T-helper 2 cell treated with Interferon-gamma antibody and Interleukin-4, amounts not matched to agents 100 ng/mL and 5 ng/mL, for 36 hours (primary cell): Measurements from ENCODE around the gene AMOTL2. TPM values are rescaled to one million over a fixed set of nuclear protein-coding genes. Genes with fewer than 3 reads are reported as not detected.

Experiments used
- intact Hi-C: fragments of 100-400 bp; cut with micrococcal nuclease; formaldehyde crosslinking; loops from one replicate; pipeline ENCODE4 v1.15.1; 2023
- total RNA-seq: library from RNA; stranded (reverse); gene quantifications from 2 replicates; pipeline ENCODE4 v1.2.3, GENCODE V29; 2022

The AMOTL2 gene
- total RNA-seq, 1 donor from 2014 or later: not detected

DNA sequence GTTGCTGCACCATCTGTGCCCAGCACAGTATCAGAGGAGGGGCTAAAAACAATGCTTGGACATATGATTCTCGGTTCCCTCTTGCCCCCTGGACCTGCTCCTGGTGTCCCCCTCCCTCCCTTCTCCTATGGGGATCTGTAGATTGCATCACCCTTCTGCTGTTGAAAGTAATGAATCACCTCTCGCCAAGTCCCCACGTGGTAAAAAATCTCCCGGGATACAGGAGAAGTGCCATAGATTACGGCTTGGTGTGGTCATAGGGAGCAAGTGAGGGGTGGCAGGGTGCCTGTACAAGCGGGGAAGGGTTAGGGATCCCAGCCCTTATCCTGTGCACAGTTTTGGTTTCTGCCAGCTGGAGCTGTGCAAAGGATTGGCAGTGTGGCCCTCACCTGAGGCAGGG is 37.7 kb downstream of the AMOTL2 start:
- intact Hi-C loops: no loop called here

DNA sequence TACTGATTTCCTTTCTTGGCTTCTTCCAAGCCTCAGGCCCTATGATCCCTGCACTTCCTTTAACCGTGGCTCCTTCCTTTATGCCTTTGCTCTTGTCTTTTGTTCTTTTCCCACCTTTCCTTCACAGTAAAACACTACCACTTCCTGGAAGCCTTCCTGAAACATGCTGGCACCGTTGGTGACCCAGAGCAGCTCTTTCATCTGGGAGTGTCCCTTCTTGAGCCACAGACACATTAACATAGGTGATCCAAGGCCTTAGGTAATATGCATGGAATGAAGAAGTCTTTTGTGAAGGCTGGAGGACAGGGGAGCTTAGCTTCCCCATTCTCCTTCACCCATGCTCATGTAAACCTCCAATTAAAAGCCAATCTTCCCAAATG is 39.4 kb downstream of the AMOTL2 start:
- intact Hi-C loops: no loop called here

DNA sequence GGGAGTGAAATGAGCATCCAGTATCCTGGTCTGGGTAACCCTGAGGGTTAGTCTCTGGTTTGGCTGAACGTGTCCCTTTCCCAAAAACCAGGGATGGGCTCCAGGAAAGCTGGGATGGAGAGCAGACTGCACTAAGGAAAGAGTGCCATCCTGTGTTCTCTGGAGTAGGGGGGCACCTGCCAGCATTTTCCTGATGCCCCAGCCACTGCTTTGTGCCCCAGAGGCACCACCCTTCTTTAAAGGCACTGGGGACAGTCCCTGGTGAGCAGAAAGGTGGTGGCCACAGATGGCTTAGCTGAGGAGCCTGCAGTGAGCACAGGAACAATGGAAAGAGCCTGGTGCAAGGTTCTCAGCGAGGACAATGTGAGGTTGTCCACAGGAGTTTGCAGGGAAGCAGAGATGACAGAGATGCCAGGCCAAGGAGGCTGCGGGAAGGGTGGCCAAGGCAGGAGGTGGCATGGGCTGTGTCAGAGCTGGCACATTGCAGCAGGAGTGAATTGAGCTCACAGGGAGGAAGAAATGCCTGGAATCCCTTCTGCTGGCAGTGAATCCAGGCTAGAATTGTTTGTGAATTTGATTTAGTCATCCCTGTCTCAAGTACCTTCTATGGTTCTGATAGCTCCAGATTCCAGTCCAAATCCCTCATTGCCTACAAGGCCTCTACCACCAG is 39.9 kb downstream of the AMOTL2 start:
- intact Hi-C loops: no loop called here

GRCh38 chr3:134333522-134334181 is 40.6 kb downstream of the AMOTL2 start:
- intact Hi-C loops: no loop called here

DNA sequence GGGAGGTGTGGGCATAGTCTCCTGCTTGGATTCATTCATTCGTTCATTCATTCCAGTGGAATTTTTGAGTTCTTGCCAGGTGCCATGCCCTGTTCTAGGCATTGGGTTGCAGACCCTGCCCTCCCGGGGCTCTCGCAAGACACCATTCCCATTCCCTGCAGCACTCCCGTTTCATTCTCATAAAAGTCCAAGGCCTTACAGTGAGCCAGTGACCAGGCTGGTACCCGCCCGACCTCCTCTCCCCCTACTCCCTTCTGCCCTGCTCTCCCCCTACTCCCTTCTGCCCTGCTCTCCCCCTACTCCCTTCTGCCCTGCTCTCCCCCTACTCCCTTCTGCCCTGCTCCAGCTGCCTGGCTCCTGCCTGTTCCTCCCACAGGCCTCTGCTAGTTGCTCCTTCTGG is 41.9 kb downstream of the AMOTL2 start:
- intact Hi-C loops: no loop called here

DNA sequence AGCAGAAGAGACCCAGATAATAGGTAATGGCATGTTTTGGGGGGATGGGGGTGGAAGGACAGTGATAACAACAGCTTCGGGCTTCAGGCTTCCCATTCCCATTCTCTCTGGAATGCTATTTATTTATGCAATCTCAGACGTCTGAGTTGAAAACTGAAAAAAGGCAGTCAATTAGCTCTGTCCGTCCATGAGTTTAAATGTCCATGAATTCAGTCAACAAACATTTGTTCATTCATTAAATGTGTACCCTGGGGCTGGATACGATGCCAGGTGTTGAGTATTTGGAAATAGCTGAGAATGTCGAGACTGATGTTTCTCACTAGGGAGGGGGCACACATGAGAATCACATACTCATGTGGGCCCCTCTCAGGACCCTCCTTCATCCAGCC is 42.4 kb downstream of the AMOTL2 start:
- intact Hi-C loops: no loop called here

- intact Hi-C loops: no loop called here
Observed at GRCh38 chr3:134330883-134331810, 43.1 kb downstream of the AMOTL2 start.

DNA sequence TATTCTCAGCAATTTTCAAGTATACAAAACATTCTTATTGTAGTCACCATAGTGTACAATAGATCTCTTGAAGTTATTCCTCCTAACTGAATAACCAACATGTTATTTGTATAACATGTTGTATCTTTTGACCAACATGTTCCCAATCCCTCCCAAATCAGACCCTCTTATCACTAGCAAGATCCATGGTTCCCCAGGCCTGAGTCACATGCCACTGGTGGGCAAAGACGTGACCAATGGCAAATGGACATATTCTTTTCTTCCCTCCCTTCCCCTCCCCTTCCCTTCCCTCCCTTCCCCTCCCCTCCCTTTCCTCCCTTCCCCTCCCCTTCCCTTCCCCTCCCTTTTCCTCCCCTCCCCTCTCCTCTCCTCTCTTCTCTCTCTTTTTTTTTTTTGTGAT is 45.4 kb downstream of the AMOTL2 start:
- intact Hi-C loops: no loop called here

DNA sequence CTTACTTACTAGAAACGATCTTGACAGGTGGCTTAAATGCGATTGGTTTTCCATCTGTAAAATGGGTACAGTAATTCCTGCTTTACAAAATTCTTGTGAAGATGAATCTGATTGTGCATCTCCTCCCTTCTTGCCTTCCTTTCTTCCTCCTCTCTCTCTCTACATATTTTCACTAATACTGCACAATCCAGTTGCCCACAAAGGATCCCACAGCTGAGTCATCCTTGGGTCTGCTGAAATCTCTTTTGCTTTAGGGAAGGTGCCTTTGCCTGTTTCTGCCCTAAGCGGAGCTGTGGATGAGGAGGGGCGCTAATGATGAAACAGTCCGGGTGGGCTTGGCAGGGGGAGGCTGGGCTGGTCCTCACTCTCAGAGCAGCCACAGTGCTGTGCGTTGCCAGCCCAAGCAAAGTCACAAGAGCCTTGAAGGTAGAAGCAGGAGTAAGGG is 46.1 kb downstream of the AMOTL2 start:
- intact Hi-C loops: no loop called here

- intact Hi-C loops: no loop called here
Observed at GRCh38 chr3:134327594-134327975, 46.7 kb downstream of the AMOTL2 start.

DNA sequence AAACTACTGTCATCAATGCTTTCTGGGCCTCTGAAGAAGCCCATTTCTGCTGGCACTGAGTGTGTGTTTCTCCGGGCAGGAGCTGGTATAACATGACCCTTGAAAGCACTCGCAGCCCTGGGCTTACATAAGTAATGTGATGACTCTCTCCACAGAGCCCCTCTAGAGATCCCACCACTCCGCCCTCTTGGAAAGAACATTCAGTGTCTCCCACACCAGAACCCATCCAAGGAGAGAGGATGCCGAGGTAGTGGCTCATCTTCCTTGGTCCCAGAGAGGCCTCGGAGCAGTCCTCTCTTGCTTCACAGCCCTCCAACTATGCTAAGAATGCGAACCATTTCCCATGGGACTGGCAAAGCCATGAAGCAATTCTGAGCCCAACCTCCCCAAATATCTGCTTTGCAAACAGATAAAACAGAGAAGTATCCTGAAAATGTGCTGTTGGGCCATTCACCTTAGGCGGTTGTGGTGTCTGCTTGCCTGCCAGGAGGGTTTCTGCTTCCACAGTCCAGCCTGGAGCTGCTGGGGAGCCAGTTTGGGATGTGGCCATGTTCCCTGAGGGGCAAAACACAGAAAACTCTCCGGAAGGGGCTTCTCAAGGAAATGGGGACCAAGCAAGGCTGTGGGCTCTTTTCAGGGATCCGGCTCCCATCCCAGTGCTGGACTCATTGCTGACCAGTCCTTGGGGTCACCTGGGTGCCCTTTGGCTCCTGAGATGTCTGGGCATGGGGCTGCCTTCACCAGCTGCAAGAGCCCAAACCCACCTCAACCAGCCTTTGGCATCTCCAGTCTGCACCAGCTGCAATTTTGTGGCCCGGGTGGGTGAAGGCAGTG is 47.3 kb downstream of the AMOTL2 start:
- intact Hi-C loops: no loop called here

- intact Hi-C loops: no loop called here
Observed at GRCh38 chr3:134326126-134326525, 48.1 kb downstream of the AMOTL2 start.

GRCh38 chr3:134325706-134326105 is 48.5 kb downstream of the AMOTL2 start:
- intact Hi-C loops: no loop called here

- intact Hi-C loops: no loop called here
Observed at GRCh38 chr3:134325061-134325705, 49.1 kb downstream of the AMOTL2 start.

GRCh38 chr3:134323966-134324962 is 50.0 kb downstream of the AMOTL2 start:
- intact Hi-C loops: no loop called here

DNA sequence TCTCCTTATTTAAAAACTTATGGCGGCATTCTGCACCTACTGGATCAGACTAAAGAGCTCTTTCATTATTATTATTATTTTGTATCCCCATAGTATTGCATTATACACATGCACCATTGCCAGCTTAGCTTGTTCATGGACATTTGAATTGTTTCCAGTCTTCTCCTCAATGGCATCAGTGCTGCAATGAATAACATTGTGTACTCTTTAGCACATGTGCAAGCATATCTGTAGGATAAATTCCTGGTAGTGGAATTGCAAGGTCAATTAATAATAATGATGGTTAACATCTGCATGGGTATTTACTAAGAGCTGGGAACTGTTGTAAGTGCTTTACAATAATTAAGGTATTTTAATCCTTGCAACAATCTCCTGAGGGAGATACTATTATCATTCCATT is 52.0 kb downstream of the AMOTL2 start:
- intact Hi-C loops: no loop called here

DNA sequence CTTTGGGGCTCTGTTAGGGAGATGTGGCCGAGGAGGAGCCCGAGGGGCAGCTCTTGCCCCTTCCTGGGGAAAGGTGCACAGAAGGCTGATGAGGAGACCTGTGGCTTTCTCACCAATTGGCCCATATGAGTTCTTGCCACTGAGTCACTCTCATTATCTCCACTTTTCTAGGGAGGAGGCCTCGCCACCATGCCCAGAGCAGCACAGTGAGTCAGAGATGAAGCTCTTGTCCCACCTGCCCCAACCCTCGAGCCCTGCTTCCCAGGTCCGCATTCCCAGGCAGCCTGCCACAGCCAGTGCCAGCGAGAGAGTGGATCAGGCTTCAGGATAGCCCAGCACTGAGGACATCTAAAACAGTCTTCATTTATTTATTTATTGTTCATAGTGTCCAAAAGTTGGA is 53.5 kb downstream of the AMOTL2 start:
- intact Hi-C loops: no loop called here

GRCh38 chr3:134319931-134320330 is 54.3 kb downstream of the AMOTL2 start:
- intact Hi-C loops: no loop called here

GRCh38 chr3:134318166-134318565 is 56.1 kb downstream of the AMOTL2 start:
- intact Hi-C loops: no loop called here
